ENCODE data around the gene PDE10A.

Gene PDE10A

DNA sequence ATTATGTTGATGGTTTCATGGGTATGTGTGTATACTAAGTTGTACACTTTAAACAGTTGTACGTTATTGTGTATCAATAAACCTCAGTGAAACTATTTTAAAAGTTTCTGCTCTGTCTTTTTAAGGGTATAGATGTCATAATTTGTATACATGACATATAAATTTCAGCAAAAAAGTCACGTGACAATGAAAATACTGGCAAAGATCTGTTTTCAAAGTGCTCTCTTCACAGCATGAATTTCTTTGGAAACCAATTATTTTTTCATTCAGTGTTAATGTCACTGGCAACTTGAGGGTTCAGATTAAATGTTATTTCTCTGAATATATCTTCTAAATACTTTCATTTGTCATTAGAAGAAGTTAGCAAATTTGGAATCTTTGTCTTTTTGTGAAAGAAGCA lies 261.9 kb downstream of the PDE10A start:
- Histone ChIP-seq H3K9me3 (ENCODE audit: insufficient read depth, low read length) (no peaks in the 10 kb centered on the region; the same call in 1 of the 2 replicates), H3K9ac (ENCODE audit: insufficient read length, low read depth) (no peak overlapping the region), H3K27me3 (ENCODE audit: insufficient read depth, insufficient read length) (no peaks in the 10 kb centered on the region), H3K4me3 (ENCODE audit: insufficient read length, low read depth) (no peak overlapping the region), H3K36me3 (ENCODE audit: insufficient read depth, insufficient read length, low read length) (no peaks in the 10 kb centered on the region), H3K4me1 (ENCODE audit: insufficient read depth, insufficient read length) (no peaks in the 10 kb centered on the region)
- TF ChIP-seq YY1 (IDR thresholded peaks at IDR 0.05; ENCODE audit: insufficient read depth, insufficient read length) = no peak
- no peak for TF ChIP-seq SUZ12 (IDR thresholded peaks at IDR 0.05; ENCODE audit: extremely low read depth, insufficient read depth, insufficient read length)
- no peak for TF ChIP-seq ZNF274 (IDR thresholded peaks at IDR 0.05; ENCODE audit: low read depth, low read length)
- DNase-seq (ENCODE audit: low read depth, low spot score) = no peak

DNA sequence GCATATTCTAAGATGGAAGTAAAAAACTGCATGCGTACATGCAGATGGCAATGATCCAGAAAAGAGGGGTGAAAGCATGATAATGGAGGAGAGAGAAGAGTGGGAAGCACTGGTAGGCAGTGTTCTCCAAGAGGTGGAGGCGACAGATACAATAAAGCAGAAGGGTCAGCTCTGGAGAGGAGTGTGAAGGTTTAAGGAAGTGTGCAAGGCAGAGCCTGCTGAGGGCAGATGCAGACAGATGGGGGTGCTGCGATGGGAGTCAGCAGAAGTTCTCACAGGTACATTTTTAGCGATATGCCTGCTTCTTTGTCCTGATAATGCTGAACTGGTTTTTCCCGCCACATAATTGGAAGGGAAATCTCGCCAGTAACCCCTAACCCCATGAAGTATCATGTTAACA lies 272.6 kb downstream of the PDE10A start:
- Histone ChIP-seq H3K36me3 (ENCODE audit: insufficient read depth, insufficient read length, low read length) (no peaks in the 10 kb centered on the region), H3K9me3 (ENCODE audit: insufficient read depth, low read length) (no peaks in the 10 kb centered on the region), H3K9ac (ENCODE audit: insufficient read length, low read depth) (no peak overlapping the region), H3K4me3 (ENCODE audit: insufficient read length, low read depth) (no peak overlapping the region), H3K4me1 (ENCODE audit: insufficient read depth, insufficient read length) (no peaks in the 10 kb centered on the region), H3K27me3 (ENCODE audit: insufficient read depth, insufficient read length) (no peaks in the 10 kb centered on the region)
- no peak for TF ChIP-seq ZNF274 (IDR thresholded peaks at IDR 0.05; ENCODE audit: low read depth, low read length)
- TF ChIP-seq SUZ12 (IDR thresholded peaks at IDR 0.05; ENCODE audit: extremely low read depth, insufficient read depth, insufficient read length) = no peak
- TF ChIP-seq YY1 (IDR thresholded peaks at IDR 0.05; ENCODE audit: insufficient read depth, insufficient read length) = no peak
- DNase-seq (ENCODE audit: low read depth, low spot score) = no peak

DNA sequence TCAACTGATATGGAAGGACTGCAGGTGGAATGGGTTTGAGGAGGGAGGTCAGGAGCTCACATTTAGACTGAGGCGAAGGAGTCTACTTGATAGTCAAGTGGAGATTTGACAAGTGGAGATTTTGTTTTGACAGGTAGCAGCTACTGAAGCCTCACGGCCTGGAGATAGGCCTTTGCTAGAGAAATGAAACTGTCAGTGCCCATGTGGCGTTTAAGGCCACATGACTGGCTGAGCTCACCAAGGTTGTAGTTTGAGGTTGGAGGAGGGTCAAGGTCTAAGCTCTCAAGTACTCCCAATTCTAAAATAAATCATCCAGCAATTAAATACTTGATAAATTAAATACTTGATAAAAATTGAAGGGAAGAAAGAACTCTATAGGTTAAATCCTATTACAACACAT lies 273.5 kb downstream of the PDE10A start:
- Histone ChIP-seq H3K27me3 (ENCODE audit: insufficient read depth, insufficient read length) (no peaks in the 10 kb centered on the region), H3K4me1 (ENCODE audit: insufficient read depth, insufficient read length) (no peaks in the 10 kb centered on the region), H3K9ac (ENCODE audit: insufficient read length, low read depth) (no peak overlapping the region), H3K36me3 (ENCODE audit: insufficient read depth, insufficient read length, low read length) (no peaks in the 10 kb centered on the region), H3K9me3 (ENCODE audit: insufficient read depth, low read length) (no peaks in the 10 kb centered on the region), H3K4me3 (ENCODE audit: insufficient read length, low read depth) (no peak overlapping the region)
- TF ChIP-seq ZNF274 (IDR thresholded peaks at IDR 0.05; ENCODE audit: low read depth, low read length) = no peak
- no peak for TF ChIP-seq SUZ12 (IDR thresholded peaks at IDR 0.05; ENCODE audit: extremely low read depth, insufficient read depth, insufficient read length)
- TF ChIP-seq YY1 (IDR thresholded peaks at IDR 0.05; ENCODE audit: insufficient read depth, insufficient read length) = no peak
- no peak for DNase-seq (ENCODE audit: low read depth, low spot score)

DNA sequence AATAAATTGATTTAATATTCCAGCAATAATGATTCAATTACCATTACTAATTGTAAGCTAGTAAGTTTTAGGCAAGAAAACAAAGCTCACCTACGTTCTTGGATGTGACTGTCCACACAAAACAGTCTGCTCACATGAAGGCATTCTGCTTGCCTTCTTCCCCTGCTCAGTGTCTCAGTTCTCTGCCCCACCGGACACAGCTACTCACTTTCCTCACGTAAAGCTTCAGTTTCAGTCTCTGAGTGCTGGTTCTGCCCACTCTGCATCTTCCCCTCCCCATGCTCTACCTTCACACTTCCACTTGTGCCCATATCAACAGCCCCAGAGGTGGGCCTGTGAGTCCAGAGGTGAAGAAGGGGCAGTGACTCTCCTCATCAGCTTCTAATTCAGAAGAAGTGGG lies 279.7 kb downstream of the PDE10A start:
- H3K4me1 ChIP-seq (ENCODE audit: insufficient read depth, insufficient read length) = no peaks in the 10 kb centered on the region
- no peak overlapping the region for H3K9ac ChIP-seq (ENCODE audit: insufficient read length, low read depth)
- DNase-seq (ENCODE audit: low read depth, low spot score) = no peak
- H3K4me3 ChIP-seq (ENCODE audit: insufficient read length, low read depth) = no peak overlapping the region
- no peaks in the 10 kb centered on the region for H3K9me3 ChIP-seq (ENCODE audit: insufficient read depth, low read length)
- H3K36me3 ChIP-seq (ENCODE audit: insufficient read depth, insufficient read length, low read length) = no peaks in the 10 kb centered on the region
- TF ChIP-seq SUZ12 (IDR thresholded peaks at IDR 0.05; ENCODE audit: extremely low read depth, insufficient read depth, insufficient read length) (no peak), YY1 (IDR thresholded peaks at IDR 0.05; ENCODE audit: insufficient read depth, insufficient read length) (no peak), ZNF274 (IDR thresholded peaks at IDR 0.05; ENCODE audit: low read depth, low read length) (no peak)
- no peaks in the 10 kb centered on the region for H3K27me3 ChIP-seq (ENCODE audit: insufficient read depth, insufficient read length)

DNA sequence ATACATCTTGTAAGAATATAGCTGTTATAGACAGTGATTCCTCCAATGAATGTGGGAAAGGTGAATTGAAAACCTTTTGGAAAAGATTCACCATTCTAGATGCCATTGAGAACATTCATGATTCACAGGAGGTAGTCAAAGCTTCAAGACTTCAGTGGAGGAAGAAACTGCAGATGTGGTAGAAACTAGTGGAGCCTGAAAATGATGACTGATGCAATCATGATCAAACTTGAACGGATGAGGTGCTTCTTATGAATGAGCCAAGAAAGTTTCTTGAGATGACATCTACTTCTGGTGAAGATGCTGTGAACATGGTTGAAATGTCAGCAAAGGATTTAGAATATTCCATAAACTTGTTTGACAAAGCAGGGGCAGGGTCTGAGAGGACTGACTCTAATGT lies 286.9 kb downstream of the PDE10A start:
- Histone ChIP-seq H3K27me3 (ENCODE audit: insufficient read depth, insufficient read length) (no peaks in the 10 kb centered on the region), H3K9me3 (ENCODE audit: insufficient read depth, low read length) (no peaks in the 10 kb centered on the region), H3K4me1 (ENCODE audit: insufficient read depth, insufficient read length) (no peaks in the 10 kb centered on the region), H3K36me3 (ENCODE audit: insufficient read depth, insufficient read length, low read length) (no peaks in the 10 kb centered on the region), H3K9ac (ENCODE audit: insufficient read length, low read depth) (no peak overlapping the region), H3K4me3 (ENCODE audit: insufficient read length, low read depth) (no peak overlapping the region)
- TF ChIP-seq YY1 (IDR thresholded peaks at IDR 0.05; ENCODE audit: insufficient read depth, insufficient read length) (no peak), SUZ12 (IDR thresholded peaks at IDR 0.05; ENCODE audit: extremely low read depth, insufficient read depth, insufficient read length) (no peak), ZNF274 (IDR thresholded peaks at IDR 0.05; ENCODE audit: low read depth, low read length) (no peak)
- no peak for DNase-seq (ENCODE audit: low read depth, low spot score)

DNA sequence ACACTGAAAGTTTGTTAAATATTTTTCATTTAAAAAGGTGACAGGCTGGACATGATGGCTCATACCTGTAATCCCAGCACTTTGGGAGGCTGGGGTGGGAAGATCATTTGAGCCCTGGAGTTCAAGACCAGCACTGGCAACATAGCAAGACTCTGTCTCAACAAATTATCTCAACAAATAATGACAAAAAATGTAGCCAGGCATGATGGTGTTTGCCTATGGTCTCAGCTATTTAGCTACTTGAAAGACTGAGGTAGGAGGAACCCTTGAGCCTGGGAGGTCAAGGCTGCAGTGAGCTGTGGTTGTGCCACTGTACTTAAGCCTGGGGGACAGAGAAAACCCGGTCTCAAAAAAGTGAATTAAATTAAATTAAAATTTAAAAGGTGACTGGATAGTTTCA lies 297.7 kb downstream of the PDE10A start:
- Histone ChIP-seq H3K9ac (ENCODE audit: insufficient read length, low read depth) (no peak overlapping the region), H3K4me3 (ENCODE audit: insufficient read length, low read depth) (no peak overlapping the region), H3K4me1 (ENCODE audit: insufficient read depth, insufficient read length) (no peaks in the 10 kb centered on the region), H3K36me3 (ENCODE audit: insufficient read depth, insufficient read length, low read length) (no peaks in the 10 kb centered on the region), H3K27me3 (ENCODE audit: insufficient read depth, insufficient read length) (no peaks in the 10 kb centered on the region), H3K9me3 (ENCODE audit: insufficient read depth, low read length) (no peaks in the 10 kb centered on the region)
- no peak for DNase-seq (ENCODE audit: low read depth, low spot score)
- TF ChIP-seq ZNF274 (IDR thresholded peaks at IDR 0.05; ENCODE audit: low read depth, low read length) (no peak), YY1 (IDR thresholded peaks at IDR 0.05; ENCODE audit: insufficient read depth, insufficient read length) (no peak), SUZ12 (IDR thresholded peaks at IDR 0.05; ENCODE audit: extremely low read depth, insufficient read depth, insufficient read length) (no peak)

DNA sequence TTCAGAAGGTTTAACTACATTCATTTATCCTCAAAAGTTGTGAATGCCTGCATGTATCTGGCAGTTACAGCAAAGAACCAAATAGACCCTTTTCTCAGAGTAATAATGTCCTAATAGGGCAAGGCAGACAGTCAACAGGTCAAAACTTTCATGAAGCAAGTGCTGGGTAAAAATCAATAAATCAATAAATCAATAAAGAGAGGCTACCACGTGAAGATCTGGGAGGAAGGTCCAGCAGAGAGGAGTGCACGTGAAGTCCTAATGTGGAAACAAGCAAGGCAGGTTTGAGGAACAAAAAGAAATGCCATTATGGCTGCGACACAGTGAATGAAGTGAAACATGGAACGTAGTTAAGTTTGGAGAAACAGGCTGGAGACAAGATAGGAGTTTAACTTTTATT lies 317.3 kb downstream of the PDE10A start:
- no peak for TF ChIP-seq SUZ12 (IDR thresholded peaks at IDR 0.05; ENCODE audit: extremely low read depth, insufficient read depth, insufficient read length)
- TF ChIP-seq YY1 (IDR thresholded peaks at IDR 0.05; ENCODE audit: insufficient read depth, insufficient read length) = no peak
- TF ChIP-seq ZNF274 (IDR thresholded peaks at IDR 0.05; ENCODE audit: low read depth, low read length) = no peak
- Histone ChIP-seq H3K36me3 (ENCODE audit: insufficient read depth, insufficient read length, low read length) (no peaks in the 10 kb centered on the region), H3K27me3 (ENCODE audit: insufficient read depth, insufficient read length) (no peaks in the 10 kb centered on the region), H3K4me3 (ENCODE audit: insufficient read length, low read depth) (no peak overlapping the region), H3K9ac (ENCODE audit: insufficient read length, low read depth) (no peak overlapping the region), H3K9me3 (ENCODE audit: insufficient read depth, low read length) (peaks cover 20% of the 10 kb centered on the region; the same call in 1 of the 2 replicates), H3K4me1 (ENCODE audit: insufficient read depth, insufficient read length) (no peaks in the 10 kb centered on the region)
- no peak for DNase-seq (ENCODE audit: low read depth, low spot score)

DNA sequence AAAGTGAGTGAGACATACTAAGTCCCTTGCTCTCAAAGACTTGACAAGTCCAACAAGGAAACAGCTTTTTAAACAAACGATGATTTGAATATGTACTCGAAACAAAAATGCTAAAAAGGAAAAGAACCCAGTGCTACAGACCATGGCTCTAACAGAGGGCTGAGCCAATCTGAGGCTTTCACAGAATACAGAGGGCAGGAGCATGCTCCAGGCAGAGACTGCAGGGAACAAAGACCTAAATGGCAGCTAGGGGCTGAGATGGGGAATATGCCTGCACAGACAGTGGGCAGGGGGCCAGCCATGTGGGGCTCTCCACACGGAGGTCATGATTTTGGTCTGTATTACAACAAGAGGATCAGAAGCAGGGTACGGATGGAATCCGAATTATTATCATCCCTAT lies 322.5 kb downstream of the PDE10A start:
- no peak overlapping the region for H3K9ac ChIP-seq (ENCODE audit: insufficient read length, low read depth)
- no peaks in the 10 kb centered on the region for H3K9me3 ChIP-seq (ENCODE audit: insufficient read depth, low read length)
- H3K27me3 ChIP-seq (ENCODE audit: insufficient read depth, insufficient read length) = no peaks in the 10 kb centered on the region
- no peak overlapping the region for H3K4me3 ChIP-seq (ENCODE audit: insufficient read length, low read depth)
- H3K36me3 ChIP-seq (ENCODE audit: insufficient read depth, insufficient read length, low read length) = no peaks in the 10 kb centered on the region
- no peak for DNase-seq (ENCODE audit: low read depth, low spot score)
- no peaks in the 10 kb centered on the region for H3K4me1 ChIP-seq (ENCODE audit: insufficient read depth, insufficient read length)
- TF ChIP-seq SUZ12 (IDR thresholded peaks at IDR 0.05; ENCODE audit: extremely low read depth, insufficient read depth, insufficient read length) = no peak
- TF ChIP-seq ZNF274 (IDR thresholded peaks at IDR 0.05; ENCODE audit: low read depth, low read length) = no peak
- no peak for TF ChIP-seq YY1 (IDR thresholded peaks at IDR 0.05; ENCODE audit: insufficient read depth, insufficient read length)

Measured in NT2/D1 (cell line).